Stimulated activated CD4-positive, alpha-beta T cell treated with anti-CD3 and anti-CD28 coated beads, TNF-alpha, amount 100 ng/mL, for 48 hours (primary cell): Measurements from ENCODE around the gene DOK4.

Source experiments
- DNase-seq, 3 donors: peaks; one replicate each; pipeline ENCODE4 v3.0.0-alpha.2; 2020; ENCODE audit warnings: low read depth in 3 of 3

DOK4 gene

GRCh38 chr16:57519796-57520360 is 33.6 kb upstream of the DOK4 start:
- DNase-seq = peak; percentile 61 to 76 (median 65)

DNA sequence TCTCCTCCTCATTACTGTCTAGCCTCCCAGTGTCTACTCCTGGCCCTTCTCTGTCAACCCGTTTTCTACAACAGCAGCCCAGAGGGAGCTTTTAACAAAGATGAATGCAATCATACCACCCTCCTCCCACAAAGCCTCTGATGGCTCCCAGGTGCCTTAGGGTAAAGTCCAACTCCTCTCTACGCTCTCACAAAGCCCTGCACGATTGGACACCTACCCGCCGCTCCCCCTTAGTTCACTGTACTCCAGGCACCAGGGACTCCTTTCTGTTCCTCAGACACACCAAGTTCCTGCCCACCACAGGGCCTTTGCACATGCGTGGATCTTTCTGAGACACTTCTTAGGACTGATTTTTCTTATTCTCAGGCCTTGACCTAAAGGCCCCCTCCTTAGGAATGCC is 32.6 kb upstream of the DOK4 start:
- DNase-seq = no peak

- DNase-seq = no peak
Measured at GRCh38 chr16:57518520-57518919, 32.2 kb upstream of the DOK4 start.

GRCh38 chr16:57517397-57518367 is 31.4 kb upstream of the DOK4 start:
- DNase-seq = no peak

GRCh38 chr16:57516773-57517172 is 30.5 kb upstream of the DOK4 start:
- DNase-seq = no peak

GRCh38 chr16:57516176-57516725 is 30.0 kb upstream of the DOK4 start:
- no peak for DNase-seq

- DNase-seq = no peak
Measured at GRCh38 chr16:57514791-57515600, 28.7 kb upstream of the DOK4 start.

DNA sequence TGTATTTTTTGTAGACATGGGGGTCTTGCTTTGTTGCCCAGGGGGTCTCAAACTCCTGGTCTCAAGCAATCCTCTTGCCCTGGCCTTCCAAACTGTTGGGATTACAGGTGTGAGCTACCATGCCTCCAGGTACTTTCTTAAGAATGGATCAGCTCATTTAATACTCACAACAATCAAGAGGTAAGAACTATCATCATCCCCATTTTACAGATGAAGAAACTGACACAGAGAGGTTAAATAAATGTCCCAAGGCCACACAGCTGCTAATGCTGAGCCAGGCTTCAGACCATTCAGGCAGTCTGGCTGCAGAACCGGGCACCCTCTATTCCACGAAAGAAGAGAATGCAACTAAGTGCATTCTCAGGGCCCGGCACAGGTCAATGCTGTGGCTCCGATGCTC is 28.1 kb upstream of the DOK4 start:
- DNase-seq = no peak

DNA sequence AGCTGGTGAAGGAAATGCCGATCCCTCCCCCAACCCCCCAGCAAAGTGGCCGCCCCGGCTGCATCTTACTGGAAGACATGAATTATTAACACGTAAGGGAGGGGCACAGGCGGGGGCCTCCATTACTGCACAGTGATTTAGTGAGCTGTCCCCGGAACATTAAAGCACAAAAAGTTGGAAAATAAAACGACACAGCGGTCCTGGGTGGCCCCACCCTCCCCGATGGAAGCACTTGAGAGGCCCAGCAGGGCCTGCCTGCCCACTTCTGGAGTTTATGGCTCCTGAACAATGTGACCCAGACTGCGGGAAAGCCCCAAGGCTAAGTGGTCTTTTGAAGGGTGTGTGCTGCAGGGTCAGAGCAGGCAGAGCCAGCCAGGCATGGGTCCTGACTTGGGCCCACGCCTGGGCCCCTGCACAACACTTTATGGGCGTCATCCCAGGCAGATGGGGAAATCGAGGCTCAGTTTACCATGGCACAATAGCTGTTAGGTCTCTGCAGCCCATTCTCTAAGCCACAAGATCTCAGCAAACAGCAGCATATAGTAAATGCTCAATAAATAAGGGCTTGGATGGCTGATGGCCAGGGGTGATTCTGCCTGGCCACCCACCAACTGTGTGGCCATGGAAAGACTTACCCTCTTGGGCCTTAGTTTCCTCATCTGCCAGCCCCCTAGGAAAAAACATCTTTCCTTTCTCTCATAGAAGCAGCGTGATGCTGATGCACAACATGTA is 27.2 kb upstream of the DOK4 start:
- DNase-seq = no peak

DNA sequence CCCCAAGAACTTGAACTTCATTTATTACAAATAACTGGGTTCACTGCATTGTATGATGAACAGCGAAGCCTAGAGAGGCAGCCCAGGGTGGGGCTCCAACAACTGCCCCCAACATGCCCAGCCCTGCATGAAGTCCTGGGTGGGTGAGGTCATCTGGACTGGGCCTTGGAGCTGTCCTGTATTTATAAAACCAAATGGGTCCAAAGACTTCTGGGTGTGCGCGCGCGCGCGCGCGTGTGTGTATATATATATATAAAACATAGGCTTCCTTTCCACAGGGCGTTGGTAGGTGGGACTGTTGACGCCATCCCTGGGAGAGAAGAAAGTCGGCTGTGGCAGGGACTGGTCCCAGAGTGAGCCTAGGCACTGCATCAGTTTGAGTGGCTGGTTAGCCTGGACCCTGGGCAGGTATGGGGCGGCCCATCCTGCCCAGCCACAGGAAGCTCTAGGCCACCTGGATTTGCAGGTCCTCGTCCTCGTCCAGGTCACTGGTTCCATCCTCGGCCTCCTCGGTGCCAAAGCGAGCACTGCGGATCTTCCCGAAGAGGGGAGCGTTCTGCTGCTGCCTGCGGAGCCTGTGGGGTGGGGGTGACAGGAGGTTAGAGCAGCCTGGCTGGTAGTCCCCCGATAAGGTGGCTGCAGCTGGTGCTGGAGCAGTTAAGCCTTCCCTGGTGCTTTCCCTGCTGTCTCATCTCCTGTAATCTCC is 26.2 kb upstream of the DOK4 start:
- no peak for DNase-seq

DNA sequence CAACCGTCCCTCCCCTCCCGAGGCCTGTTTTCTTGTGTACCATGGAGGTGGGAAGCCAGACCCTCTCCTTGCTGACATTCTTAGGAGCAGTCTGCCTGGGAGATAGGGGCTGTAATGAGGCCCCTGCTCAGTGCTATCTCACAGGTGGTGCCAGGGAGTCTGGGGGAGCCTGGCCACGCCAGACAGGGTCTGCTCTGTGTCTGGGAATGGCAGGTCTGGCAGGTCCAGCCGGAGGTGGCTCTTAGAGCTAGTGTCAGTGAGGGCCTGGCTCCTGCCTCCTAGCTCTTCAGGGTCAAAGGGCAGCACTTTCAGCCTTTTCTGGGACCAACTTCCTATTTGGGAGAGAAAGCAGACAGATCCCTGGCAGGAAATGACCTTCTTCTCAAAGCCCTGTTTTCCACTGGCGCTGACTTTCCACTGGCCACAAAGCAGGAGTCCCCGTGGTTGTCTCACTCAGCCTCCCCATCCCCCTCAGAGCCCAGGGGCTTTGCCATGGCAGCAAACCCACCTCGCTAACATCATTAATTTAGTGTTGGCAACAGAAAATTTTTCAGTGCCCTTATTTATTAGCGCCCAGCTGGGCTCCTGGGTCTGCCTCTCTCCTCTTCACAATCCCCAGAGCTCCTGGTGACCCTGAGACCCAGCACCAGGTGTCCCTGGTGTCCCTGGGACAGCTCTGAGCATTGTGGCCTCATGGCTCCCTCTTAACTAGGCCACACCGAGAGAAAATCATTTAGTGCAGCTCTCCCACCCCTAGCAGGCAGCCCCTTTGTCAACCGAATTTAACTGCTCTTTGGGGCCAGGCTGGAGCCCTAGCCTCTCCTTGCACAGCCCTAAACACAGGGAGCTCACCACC is 24.0 kb upstream of the DOK4 start:
- no peak for DNase-seq

- DNase-seq = no peak
Measured at GRCh38 chr16:57509231-57509923, 23.1 kb upstream of the DOK4 start.

DNA sequence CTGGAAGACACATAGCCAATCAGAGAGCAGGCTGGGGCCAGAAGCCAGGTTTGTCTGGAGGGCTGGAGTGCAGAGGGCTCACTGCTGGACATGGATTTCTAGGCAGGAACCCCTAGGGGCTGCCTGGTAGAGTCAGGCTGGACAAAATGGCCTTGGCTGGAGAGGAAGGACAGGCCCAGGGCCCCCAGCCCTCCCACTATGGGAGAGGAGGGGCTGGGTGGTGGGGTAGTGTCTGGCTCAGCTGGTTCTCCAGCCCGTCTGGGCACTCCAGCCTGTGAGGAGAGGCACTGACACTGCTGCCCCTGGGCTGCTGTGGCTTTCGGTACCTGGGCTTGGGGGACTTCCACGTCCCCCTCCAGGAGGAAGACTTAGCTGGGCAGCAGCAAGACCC is 21.7 kb upstream of the DOK4 start:
- no peak for DNase-seq

DNA sequence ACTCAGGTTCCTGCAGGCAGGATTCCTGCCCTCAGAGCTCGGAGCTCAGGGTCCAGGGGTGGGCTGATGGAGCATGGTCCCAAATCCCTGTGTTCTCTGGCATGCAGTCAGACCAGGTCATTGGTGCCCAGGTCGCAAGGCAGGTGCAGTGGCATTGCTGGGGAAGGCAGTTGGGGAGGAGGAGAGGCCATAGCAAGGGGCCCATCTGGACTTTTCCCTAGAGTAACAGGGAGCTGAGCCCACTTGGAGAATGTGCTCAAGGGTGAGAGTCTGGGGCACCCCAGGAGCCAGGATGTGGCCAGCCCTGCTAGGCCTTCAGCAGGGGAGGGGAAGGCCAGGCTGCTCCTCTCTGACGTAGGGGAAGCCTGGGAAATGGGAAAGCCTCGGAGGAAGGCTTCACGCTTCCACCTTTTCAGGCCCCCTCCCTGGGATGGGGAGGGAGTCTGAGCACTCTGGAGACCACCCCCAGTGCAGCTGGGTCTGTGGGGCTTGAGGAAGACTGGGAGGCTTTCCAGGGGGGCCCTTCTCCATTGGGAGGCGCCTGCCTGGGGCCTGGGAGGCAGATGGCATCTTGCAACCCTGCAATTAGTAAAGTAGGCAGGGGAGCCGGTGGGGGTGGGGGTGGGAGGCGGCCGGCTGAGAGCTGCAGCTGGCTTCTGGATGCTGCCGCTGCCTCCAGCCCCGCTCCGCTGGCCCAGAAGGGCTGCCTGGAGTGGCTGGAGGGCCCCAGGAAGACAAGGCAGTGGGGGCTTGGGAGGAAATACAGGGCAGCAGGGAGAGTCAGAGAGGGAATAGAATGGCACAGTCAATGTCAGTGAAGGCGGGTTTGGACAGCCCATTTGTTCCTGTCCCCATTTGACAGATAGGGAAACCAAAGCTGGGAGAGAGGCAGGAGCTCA is 21.1 kb upstream of the DOK4 start:
- DNase-seq = no peak

GRCh38 chr16:57505169-57505568 is 18.9 kb upstream of the DOK4 start:
- no peak for DNase-seq

GRCh38 chr16:57504491-57504890 is 18.2 kb upstream of the DOK4 start:
- DNase-seq = no peak

DNA sequence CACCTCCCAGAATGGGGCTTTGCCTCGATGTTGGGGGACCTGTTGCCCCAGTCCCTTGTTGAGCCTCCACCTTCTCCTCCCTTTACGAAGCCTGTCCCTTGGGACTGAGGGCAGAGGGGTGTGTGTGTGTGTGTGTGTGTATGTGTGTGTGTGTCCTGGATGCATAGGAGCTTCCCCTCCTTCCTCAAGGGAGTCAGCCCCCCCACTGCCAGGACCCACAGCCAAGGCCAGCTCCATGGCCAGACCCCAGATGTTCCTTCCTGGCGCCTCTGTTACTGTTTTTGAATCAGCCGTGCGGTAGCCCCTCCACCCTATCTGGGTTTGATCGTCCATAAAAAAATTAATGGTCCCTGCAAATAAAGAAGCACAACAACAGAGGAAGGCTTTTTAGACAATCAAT is 17.7 kb upstream of the DOK4 start:
- no peak for DNase-seq

- no peak for DNase-seq
Measured at GRCh38 chr16:57503366-57503765, 17.1 kb upstream of the DOK4 start.
